Right renal pelvis (tissue), 4 donors: ENCODE results near the gene TXNDC8. TPM values are rescaled to one million over a fixed set of nuclear protein-coding genes. Genes with fewer than 3 reads are reported as not detected.

ENCODE experiments used
- DNase-seq, 4 donors: peaks; one replicate each; pipeline ENCODE4 v3.0.0-alpha.2; 2013; ENCODE audit warnings: low read depth in 4 of 4, low spot score in 3 of 4, missing footprints in 1 of 4
- polyA plus RNA-seq, 4 donors: library from polyadenylated mRNA; unstranded; fragments of 120-200 nt; gene quantifications; one replicate each; pipeline ENCODE4 v1.2.1, GENCODE V29; 2013; ENCODE audit not compliant: insufficient read length in 4 of 4

Gene TXNDC8
- polyA plus RNA-seq, 4 donors = not detected

- no peak for DNase-seq
Measured at GRCh38 chr9:110283751-110284150, 53.9 kb downstream of the TXNDC8 start.

- DNase-seq = no peak
Measured at GRCh38 chr9:110282739-110283081, 55.0 kb downstream of the TXNDC8 start.

GRCh38 chr9:110282018-110282738, 55.5 kb downstream of the TXNDC8 start:
- DNase-seq = no peak

- DNase-seq = no peak
Measured at GRCh38 chr9:110278080-110278707, 59.5 kb downstream of the TXNDC8 start.

GRCh38 chr9:110276781-110277180, 60.9 kb downstream of the TXNDC8 start:
- no peak for DNase-seq

- no peak for DNase-seq
Measured at GRCh38 chr9:110270211-110270995, 67.3 kb downstream of the TXNDC8 start.

GRCh38 chr9:110266795-110267194, 70.9 kb downstream of the TXNDC8 start:
- DNase-seq = no peak

- DNase-seq = no peak
Measured at GRCh38 chr9:110261632-110262031, 76.0 kb downstream of the TXNDC8 start.

GRCh38 chr9:110260911-110261310, 76.8 kb downstream of the TXNDC8 start:
- no peak for DNase-seq

- no peak for DNase-seq
Measured at GRCh38 chr9:110259566-110259965, 78.1 kb downstream of the TXNDC8 start.

- no peak for DNase-seq
Measured at GRCh38 chr9:110258690-110259091, 79.0 kb downstream of the TXNDC8 start.

- no peak for DNase-seq
Measured at GRCh38 chr9:110257956-110258355, 79.7 kb downstream of the TXNDC8 start.

GRCh38 chr9:110257097-110257841, 80.4 kb downstream of the TXNDC8 start:
- peak in 1 of 4 donors; percentile 5 for DNase-seq

GRCh38 chr9:110256380-110257096, 81.1 kb downstream of the TXNDC8 start, which contains the start of gene TXN:
Gene TXN (minus strand): TSS chr9:110256507. CDS start chr9:110256435, 72 bp downstream.
- DNase-seq = peak; percentile 74 to 81 (median 77)

GRCh38 chr9:110255463-110256379, 81.9 kb downstream of the TXNDC8 start:
- DNase-seq = peak in 3 of 4 donors; percentile 6 to 35 (median 34)

- DNase-seq = peak in 1 of 4 donors; percentile 14
Measured at GRCh38 chr9:110255034-110255462, 82.6 kb downstream of the TXNDC8 start.

GRCh38 chr9:110254500-110254899, 83.2 kb downstream of the TXNDC8 start:
- no peak for DNase-seq
